KMS-11 (cell line): ENCODE data around the gene CNGB1.

Source experiments
- H2AFZ ChIP-seq: fragments of 200-600 bp; sonication (generic); 2 replicates; pipeline ENCODE4 v1.6.1; 2016; ENCODE audit warnings: antibody characterized with exemption, mixed run types, low read depth
- H3K27ac ChIP-seq: fragments of 200-600 bp; sonication (generic); 2 replicates; pipeline ENCODE4 v1.6.1; 2016; ENCODE audit warnings: mild to moderate bottlenecking, mixed run types
- H3K27me3 ChIP-seq: fragments of 200-600 bp; sonication (generic); 2 replicates; pipeline ENCODE4 v1.6.1; 2017; ENCODE audit warnings: mild to moderate bottlenecking, low read depth, mixed run types, moderate library complexity; ENCODE audit not compliant: insufficient read depth
- H3K36me3 ChIP-seq: fragments of 200-600 bp; sonication (generic); 2 replicates; pipeline ENCODE4 v1.6.1; 2017; ENCODE audit warnings: mild to moderate bottlenecking, mixed run types; ENCODE audit not compliant: insufficient read depth
- H3K4me1 ChIP-seq: fragments of 200-600 bp; sonication (generic); 2 replicates; pipeline ENCODE4 v1.6.1; 2016; ENCODE audit warnings: mild to moderate bottlenecking, low read depth, mixed run types; ENCODE audit not compliant: poor library complexity, severe bottlenecking
- H3K4me2 ChIP-seq: fragments of 200-600 bp; sonication (generic); 2 replicates; pipeline ENCODE4 v1.7.0; 2016; ENCODE audit warnings: mild to moderate bottlenecking, mixed run types
- H3K4me3 ChIP-seq: fragments of 200-600 bp; sonication (generic); IDR thresholded peaks from 2 replicates; pipeline ENCODE4 v1.6.1; 2017; ENCODE audit warnings: low read depth, low read length, mixed read lengths; ENCODE audit not compliant: insufficient read depth
- H3K79me2 ChIP-seq: fragments of 200-600 bp; sonication (generic); 2 replicates; pipeline ENCODE4 v1.6.1; 2016; ENCODE audit warnings: low read depth, mixed run types; ENCODE audit not compliant: insufficient read depth
- H3K9ac ChIP-seq: fragments of 200-600 bp; sonication (generic); 2 replicates; pipeline ENCODE4 v1.6.1; 2016; ENCODE audit warnings: mild to moderate bottlenecking, mixed run types
- H4K20me1 ChIP-seq: fragments of 200-600 bp; sonication (generic); 2 replicates; pipeline ENCODE4 v1.6.1; 2016; ENCODE audit warnings: mild to moderate bottlenecking, mixed run types; ENCODE audit not compliant: insufficient read depth
- CTCF ChIP-seq: fragments of 200-600 bp; sonication (generic); conservative IDR thresholded peaks from 2 replicates; pipeline ENCODE4 v1.6.1; 2017; ENCODE audit warnings: low read depth, mild to moderate bottlenecking, antibody characterized with exemption, low read length, moderate library complexity, mixed read lengths

CNGB1 gene

GRCh38 chr16:57868913-57869520, 101.9 kb downstream of the CNGB1 start:
- Histone ChIP-seq H3K9ac (no peak overlapping the region), H3K4me2 (no peak overlapping the region), H4K20me1 (no peaks in the 10 kb centered on the region), H3K79me2 (no peaks in the 10 kb centered on the region), H3K4me1 (no peaks in the 10 kb centered on the region), H3K27me3 (no peaks in the 10 kb centered on the region), H3K36me3 (no peaks in the 10 kb centered on the region), H2AFZ (no peak overlapping the region), H3K4me3 (no peak overlapping the region), H3K27ac (no peak overlapping the region)
- no peak for TF ChIP-seq CTCF

DNA sequence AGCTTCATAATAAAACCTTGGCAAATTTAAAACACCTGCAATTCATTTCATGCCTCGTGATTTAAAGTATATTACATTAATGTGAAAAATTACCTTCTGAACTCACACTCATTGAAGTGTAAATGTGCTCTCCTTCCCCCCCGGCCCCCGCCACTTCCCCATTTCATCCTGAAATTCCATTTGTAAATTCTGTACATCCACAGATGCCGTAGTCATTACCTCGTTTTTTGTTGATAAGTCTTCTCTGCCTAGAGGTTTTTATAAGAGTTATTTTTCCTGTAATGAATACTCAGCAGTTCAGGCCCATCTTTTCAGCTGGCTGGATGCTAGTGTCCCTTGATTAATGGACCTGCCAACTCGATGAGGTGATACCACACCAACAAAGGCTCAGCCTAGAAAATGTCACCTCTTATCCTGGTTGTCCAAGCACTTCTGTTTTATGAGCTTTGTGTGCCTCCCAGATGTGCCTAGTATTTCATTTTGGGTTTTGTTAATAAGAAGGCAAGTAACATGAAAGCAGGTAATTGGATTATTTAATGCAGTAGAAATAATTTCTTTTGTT, 103.8 kb downstream of the CNGB1 start:
- Histone ChIP-seq H2AFZ (no peak overlapping the region), H3K4me2 (no peak overlapping the region), H3K4me1 (peaks cover 4% of the 10 kb centered on the region), H3K27me3 (no peaks in the 10 kb centered on the region), H4K20me1 (no peaks in the 10 kb centered on the region), H3K4me3 (no peak overlapping the region), H3K79me2 (no peaks in the 10 kb centered on the region), H3K27ac (no peak overlapping the region), H3K36me3 (no peaks in the 10 kb centered on the region), H3K9ac (no peak overlapping the region)
- TF ChIP-seq CTCF: no peak

DNA sequence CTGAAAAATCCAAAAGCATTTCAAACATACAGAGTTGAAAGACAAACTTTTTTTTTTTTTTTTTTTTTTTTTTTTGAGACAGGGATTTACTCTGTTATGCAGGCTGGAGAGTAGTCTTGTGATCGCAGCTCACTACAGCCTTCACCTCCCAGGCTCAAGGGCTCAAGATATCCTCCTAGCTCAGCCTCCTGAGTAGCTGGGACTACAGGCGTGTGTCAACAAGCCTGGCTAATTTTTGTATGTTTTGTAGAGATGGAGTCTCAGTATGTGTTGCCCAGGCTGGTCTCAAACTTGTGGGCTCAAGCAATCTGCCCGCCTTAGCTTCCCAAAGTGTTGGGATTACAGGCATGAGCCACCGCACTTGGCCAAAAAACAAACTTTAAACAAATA, 104.4 kb downstream of the CNGB1 start:
- Histone ChIP-seq H4K20me1 (no peaks in the 10 kb centered on the region), H3K4me3 (no peak overlapping the region), H3K9ac (no peak overlapping the region), H2AFZ (no peak overlapping the region), H3K27ac (no peak overlapping the region), H3K36me3 (no peaks in the 10 kb centered on the region), H3K4me2 (no peak overlapping the region), H3K27me3 (no peaks in the 10 kb centered on the region), H3K79me2 (no peaks in the 10 kb centered on the region), H3K4me1 (peaks cover 4% of the 10 kb centered on the region)
- no peak for TF ChIP-seq CTCF

DNA sequence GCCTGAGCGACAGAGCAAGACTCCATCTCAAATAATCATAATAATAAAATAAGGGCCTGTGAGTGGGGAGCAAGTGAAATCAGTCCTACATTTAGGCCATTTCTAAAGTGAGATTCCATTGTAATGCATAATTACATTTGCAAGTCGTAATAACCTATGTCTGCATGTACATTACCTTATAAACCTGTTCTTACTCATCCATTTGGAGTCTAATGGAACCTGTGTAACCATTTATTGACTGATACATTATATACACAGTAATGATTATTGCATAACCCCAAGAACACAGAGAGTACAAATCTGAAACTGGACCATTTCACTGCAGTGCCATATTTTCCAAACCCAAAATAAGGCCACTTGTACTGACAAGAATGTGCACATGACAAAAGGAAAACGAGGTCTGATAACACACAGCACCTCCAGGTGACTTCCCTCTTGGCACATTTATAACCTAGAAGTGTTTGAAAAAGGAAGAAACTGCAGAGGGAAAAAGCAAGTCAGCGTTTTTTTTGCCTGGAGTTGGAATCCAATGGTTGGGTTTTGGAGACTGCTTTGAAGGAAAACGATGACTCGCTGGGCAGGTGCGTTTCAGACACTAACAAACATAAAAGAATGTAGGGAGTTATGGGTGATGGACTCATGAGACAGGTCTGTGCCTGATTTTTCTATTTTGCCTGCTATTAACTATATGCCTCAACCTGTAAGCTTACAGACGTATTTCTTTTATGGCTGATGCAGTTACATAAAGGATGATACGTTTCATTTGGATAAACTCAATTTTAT, 105.0 kb downstream of the CNGB1 start:
- Histone ChIP-seq H3K4me3 (no peak overlapping the region), H3K79me2 (no peaks in the 10 kb centered on the region), H3K4me2 (no peak overlapping the region), H4K20me1 (no peaks in the 10 kb centered on the region), H3K27ac (no peak overlapping the region), H2AFZ (no peak overlapping the region), H3K4me1 (peaks cover 4% of the 10 kb centered on the region), H3K36me3 (no peaks in the 10 kb centered on the region), H3K9ac (no peak overlapping the region), H3K27me3 (no peaks in the 10 kb centered on the region)
- TF ChIP-seq CTCF: no peak
